NT2/D1 (cell line): ENCODE measurements around the gene RBM44.

ENCODE experiments used
- DNase-seq: peaks from one replicate; pipeline ENCODE4 v3.0.0-alpha.2; 2011; ENCODE audit warnings: low read depth, low spot score
- H3K27me3 ChIP-seq: 2 replicates; pipeline ENCODE4 v1.6.0; 2011; ENCODE audit warnings: mild to moderate bottlenecking; ENCODE audit not compliant: insufficient read length, insufficient read depth
- H3K36me3 ChIP-seq: 2 replicates; pipeline ENCODE4 v1.6.1; 2011; ENCODE audit warnings: mild to moderate bottlenecking, low read length, mixed read lengths; ENCODE audit not compliant: insufficient read depth, insufficient read length
- H3K4me1 ChIP-seq: 2 replicates; pipeline ENCODE4 v1.5.1; 2011; ENCODE audit not compliant: insufficient read depth, insufficient read length
- H3K4me3 ChIP-seq: 2 replicates; pipeline ENCODE4 v1.5.1; 2011; ENCODE audit warnings: low read depth; ENCODE audit not compliant: insufficient read length
- H3K9ac ChIP-seq: 2 replicates; pipeline ENCODE4 v1.6.0; 2011; ENCODE audit warnings: low read depth; ENCODE audit not compliant: insufficient read length
- H3K9me3 ChIP-seq: 2 replicates; pipeline ENCODE4 v1.5.1; 2011; ENCODE audit warnings: mild to moderate bottlenecking, low read length; ENCODE audit not compliant: insufficient read depth
- SUZ12 ChIP-seq: IDR thresholded peaks from 2 replicates; pipeline ENCODE4 v1.6.1; 2011; ENCODE audit not compliant: insufficient read length, insufficient read depth; ENCODE audit errors: extremely low read depth
- YY1 ChIP-seq: IDR thresholded peaks from 2 replicates; pipeline ENCODE4 v1.6.1; 2011; ENCODE audit not compliant: insufficient read length, insufficient read depth
- ZNF274 ChIP-seq: IDR thresholded peaks from 2 replicates; pipeline ENCODE4 v1.6.1; 2011; ENCODE audit warnings: mild to moderate bottlenecking, low read depth, low read length

RBM44 gene

GRCh38 chr2:237786936-237787335 is 11.6 kb upstream of the RBM44 start:
- Histone ChIP-seq H3K36me3 (peaks cover 6% of the 10 kb centered on the region), H3K4me3 (no peak overlapping the region), H3K9me3 (peaks cover 36% of the 10 kb centered on the region), H3K9ac (no peak overlapping the region), H3K27me3 (no peaks in the 10 kb centered on the region), H3K4me1 (peaks cover under 1% of the 10 kb centered on the region)
- no peak for DNase-seq
- TF ChIP-seq ZNF274, result no peak
- TF ChIP-seq YY1, result no peak
- no peak for TF ChIP-seq SUZ12

DNA sequence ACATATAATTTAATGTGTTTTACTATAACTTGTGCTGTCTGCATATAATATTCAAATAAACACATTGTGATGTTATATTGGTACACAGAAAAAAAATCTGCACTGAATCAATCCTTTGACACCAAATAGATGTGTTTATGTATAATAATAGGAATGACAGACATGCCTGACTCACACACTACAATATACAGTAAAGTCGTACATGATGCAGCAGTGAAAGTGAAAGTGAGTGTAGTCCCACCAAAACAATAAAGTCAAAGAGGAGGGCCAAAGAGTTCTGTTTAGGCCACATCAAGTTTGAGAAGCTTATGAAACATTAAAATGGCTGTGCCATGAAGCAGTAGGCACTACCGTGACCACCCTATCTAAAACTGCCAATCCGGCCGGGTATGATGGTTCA is 8.2 kb upstream of the RBM44 start:
- Histone ChIP-seq H3K4me1 (peaks cover 3% of the 10 kb centered on the region), H3K9ac (no peak overlapping the region), H3K27me3 (no peaks in the 10 kb centered on the region), H3K4me3 (no peak overlapping the region), H3K36me3 (no peaks in the 10 kb centered on the region), H3K9me3 (peaks cover 30% of the 10 kb centered on the region)
- no peak for DNase-seq
- TF ChIP-seq YY1 (no peak), SUZ12 (no peak), ZNF274 (no peak)

GRCh38 chr2:237791977-237792727 is 6.4 kb upstream of the RBM44 start:
- Histone ChIP-seq H3K36me3 (no peaks in the 10 kb centered on the region), H3K4me1 (peaks cover 3% of the 10 kb centered on the region), H3K4me3 (no peak overlapping the region), H3K9me3 (peaks cover 12% of the 10 kb centered on the region), H3K9ac (no peak overlapping the region), H3K27me3 (no peaks in the 10 kb centered on the region)
- DNase-seq, result peak; percentile 25
- TF ChIP-seq ZNF274, result no peak
- TF ChIP-seq YY1, result no peak

DNA sequence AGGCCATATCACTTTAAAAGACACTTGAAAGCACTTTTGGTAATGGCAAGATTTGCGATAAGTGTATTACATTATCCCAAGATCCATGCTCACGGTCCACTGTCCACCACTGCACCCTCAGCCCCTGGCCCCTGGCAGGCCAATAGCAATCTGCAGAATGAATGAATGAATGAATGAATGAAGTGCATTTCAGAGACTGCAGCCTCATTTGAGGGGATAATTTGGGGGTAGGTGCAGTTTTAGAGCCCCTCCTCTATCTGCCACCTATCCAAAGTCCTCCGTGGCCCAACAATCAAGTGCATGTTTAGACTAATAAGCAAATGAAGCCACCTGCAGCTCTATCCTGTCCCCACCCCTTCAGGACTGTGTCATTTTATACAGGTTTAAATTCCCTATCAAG is 1.3 kb upstream of the RBM44 start:
- Histone ChIP-seq H3K4me1 (no peaks in the 10 kb centered on the region), H3K9ac (no peak overlapping the region), H3K9me3 (no peaks in the 10 kb centered on the region), H3K27me3 (no peaks in the 10 kb centered on the region), H3K36me3 (no peaks in the 10 kb centered on the region), H3K4me3 (no peak overlapping the region)
- DNase-seq, result no peak
- TF ChIP-seq YY1 (no peak), ZNF274 (no peak), SUZ12 (no peak)

DNA sequence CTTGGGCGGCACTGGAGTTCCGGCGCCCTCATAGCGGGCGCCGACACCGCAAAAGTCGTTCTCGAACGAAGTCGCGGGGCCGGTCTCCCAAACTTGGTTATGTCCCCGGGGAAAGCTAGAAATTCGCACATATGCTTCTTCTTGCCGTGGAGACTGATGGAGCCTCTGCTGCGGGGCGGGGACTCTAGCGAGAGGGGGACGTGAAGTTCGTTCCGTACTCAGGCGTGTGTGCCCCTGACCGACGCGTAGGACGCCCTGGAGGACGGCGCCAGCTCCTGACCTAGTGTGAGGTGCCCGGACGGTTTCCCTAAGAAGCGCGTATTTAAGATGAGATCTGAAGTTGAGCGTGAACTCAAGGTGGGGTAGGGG is 465 bp downstream of the RBM44 start:
- H3K27me3 ChIP-seq, result no peaks in the 10 kb centered on the region
- no peak for TF ChIP-seq ZNF274
- no peak for TF ChIP-seq SUZ12
- no peak for DNase-seq
- H3K4me1 ChIP-seq, result no peaks in the 10 kb centered on the region
- H3K36me3 ChIP-seq, result no peaks in the 10 kb centered on the region
- H3K9me3 ChIP-seq, result no peaks in the 10 kb centered on the region
- no peak overlapping the region for H3K4me3 ChIP-seq
- no peak overlapping the region for H3K9ac ChIP-seq

- H3K27me3 ChIP-seq, result no peaks in the 10 kb centered on the region
- H3K9ac ChIP-seq, result no peak overlapping the region
- no peaks in the 10 kb centered on the region for H3K36me3 ChIP-seq
- H3K9me3 ChIP-seq, result no peaks in the 10 kb centered on the region
- no peak overlapping the region for H3K4me3 ChIP-seq
- TF ChIP-seq SUZ12 (no peak), YY1 (no peak), ZNF274 (no peak)
- no peak for DNase-seq
- H3K4me1 ChIP-seq, result no peaks in the 10 kb centered on the region
Measured at GRCh38 chr2:237801466-237801865, 2.9 kb downstream of the RBM44 start.

DNA sequence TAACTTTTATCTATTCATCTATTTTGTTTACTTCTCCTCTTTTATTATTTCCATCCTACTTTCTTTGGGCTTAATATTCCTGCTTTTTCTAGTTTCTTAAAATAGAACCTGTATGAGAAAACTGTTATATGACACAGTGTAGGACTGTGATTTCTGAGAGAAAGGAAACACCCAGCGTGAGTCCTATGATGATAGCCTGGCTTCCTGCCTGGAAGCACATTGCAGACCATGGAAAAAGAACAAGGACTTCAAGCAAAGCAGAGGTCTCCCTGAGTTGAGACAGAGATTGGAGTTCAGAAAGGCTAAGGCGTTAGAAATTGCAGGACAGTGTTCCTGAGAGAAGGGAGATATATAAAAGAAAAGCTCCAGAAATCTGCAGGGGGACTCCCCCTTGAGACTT is 7.8 kb downstream of the RBM44 start:
- Histone ChIP-seq H3K27me3 (peaks cover 8% of the 10 kb centered on the region), H3K36me3 (no peaks in the 10 kb centered on the region), H3K9me3 (no peaks in the 10 kb centered on the region), H3K4me3 (no peak overlapping the region), H3K4me1 (no peaks in the 10 kb centered on the region), H3K9ac (no peak overlapping the region)
- no peak for DNase-seq
- TF ChIP-seq YY1 (no peak), ZNF274 (no peak), SUZ12 (no peak)

GRCh38 chr2:237815637-237816036 is 17.1 kb downstream of the RBM44 start:
- no peaks in the 10 kb centered on the region for H3K9me3 ChIP-seq
- H3K36me3 ChIP-seq, result no peaks in the 10 kb centered on the region
- no peaks in the 10 kb centered on the region for H3K4me1 ChIP-seq
- H3K4me3 ChIP-seq, result no peak overlapping the region
- no peak overlapping the region for H3K9ac ChIP-seq
- TF ChIP-seq SUZ12 (no peak), ZNF274 (no peak), YY1 (no peak)
- no peak for DNase-seq
- H3K27me3 ChIP-seq, result peaks cover 4% of the 10 kb centered on the region
